ENCODE data around the gene NEDD1.

Gene NEDD1

DNA sequence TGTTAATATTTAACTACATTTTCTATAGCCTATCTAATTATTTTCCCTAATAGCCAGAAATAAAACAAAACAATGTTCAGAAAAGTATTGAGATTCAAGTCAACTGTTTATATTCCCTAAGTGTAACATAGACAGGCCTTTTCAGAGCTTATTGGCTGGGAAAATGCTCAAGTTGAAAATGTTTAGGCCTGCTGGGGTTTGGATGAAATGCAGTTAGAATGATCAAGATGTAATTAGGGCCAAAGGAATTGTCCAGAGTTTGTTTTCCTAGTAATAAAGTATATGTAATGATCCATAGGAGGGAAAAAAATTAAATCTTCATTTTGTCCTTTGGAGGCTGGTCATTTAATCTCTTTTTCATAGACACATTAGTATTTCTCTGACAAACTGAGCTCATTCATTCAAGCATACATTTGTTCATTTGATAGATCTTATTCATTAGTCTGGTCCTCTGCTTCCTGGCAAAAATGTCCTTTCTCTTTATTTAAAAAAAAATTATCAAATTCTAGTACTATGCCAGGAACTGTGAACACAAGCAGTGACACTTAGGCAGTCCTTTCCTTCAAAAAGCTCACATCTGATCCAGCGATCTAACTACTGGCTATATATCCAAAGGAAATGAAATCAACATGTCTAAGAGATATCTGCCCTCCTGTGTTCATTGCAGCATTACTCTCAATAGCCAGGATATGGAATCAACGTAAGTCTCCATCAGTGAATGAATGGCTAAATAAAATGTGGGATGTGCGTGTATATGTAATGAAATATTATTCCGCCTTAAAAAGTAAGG lies 40.1 kb upstream of the NEDD1 start:
- DNase-seq = no peak

GRCh38 chr12:96870946-96871345 lies 36.1 kb upstream of the NEDD1 start:
- no peak for TF ChIP-seq CTCF (IDR thresholded peaks at IDR 0.05; ENCODE audit: low read depth, low read length)
- H3K4me3 ChIP-seq (ENCODE audit: low read depth, low read length) = no peak overlapping the region
- H3K27me3 ChIP-seq (ENCODE audit: insufficient read depth, low read depth, severe bottlenecking) = peaks cover 3% of the 10 kb centered on the region
- no peaks in the 10 kb centered on the region for H3K9me3 ChIP-seq (ENCODE audit: severe bottlenecking)
- no peak overlapping the region for H3K27ac ChIP-seq
- no peaks in the 10 kb centered on the region for H3K36me3 ChIP-seq
- DNase-seq = no peak

More for the DNA sequence above, 40.1 kb upstream of the NEDD1 start:
- H3K9me3 ChIP-seq (ENCODE audit: severe bottlenecking) = no peaks in the 10 kb centered on the region
- H3K27me3 ChIP-seq (ENCODE audit: insufficient read depth, low read depth, severe bottlenecking) = peaks cover 3% of the 10 kb centered on the region
- no peaks in the 10 kb centered on the region for H3K36me3 ChIP-seq
- H3K27ac ChIP-seq = no peak overlapping the region
- TF ChIP-seq CTCF (IDR thresholded peaks at IDR 0.05; ENCODE audit: low read depth, low read length) = no peak
- no peak overlapping the region for H3K4me3 ChIP-seq (ENCODE audit: low read depth, low read length)

DNA sequence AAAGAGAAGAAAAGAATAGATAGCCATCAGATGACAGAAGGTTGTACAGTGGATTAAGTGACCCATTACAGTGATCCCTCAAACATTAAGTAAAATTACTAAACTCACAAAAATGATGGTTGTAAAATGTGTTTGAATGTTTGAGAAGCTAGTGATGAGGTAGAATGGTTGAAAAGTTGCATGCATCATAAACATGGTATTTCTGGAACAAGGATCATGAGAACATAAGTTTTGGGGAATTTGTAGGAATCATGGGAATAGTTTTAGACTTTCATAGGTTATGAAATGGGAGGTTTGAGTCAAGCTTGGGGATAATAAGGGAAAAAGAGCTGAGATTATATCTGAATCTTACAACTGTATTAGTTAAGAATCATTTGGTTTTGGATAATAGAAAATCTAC lies 34.1 kb upstream of the NEDD1 start:
- TF ChIP-seq CTCF (IDR thresholded peaks at IDR 0.05; ENCODE audit: low read depth, low read length) = no peak
- H3K27me3 ChIP-seq (ENCODE audit: insufficient read depth, low read depth, severe bottlenecking) = peaks cover 3% of the 10 kb centered on the region
- H3K4me3 ChIP-seq (ENCODE audit: low read depth, low read length) = no peak overlapping the region
- no peaks in the 10 kb centered on the region for H3K9me3 ChIP-seq (ENCODE audit: severe bottlenecking)
- no peak overlapping the region for H3K27ac ChIP-seq
- no peak for DNase-seq
- no peaks in the 10 kb centered on the region for H3K36me3 ChIP-seq

DNA sequence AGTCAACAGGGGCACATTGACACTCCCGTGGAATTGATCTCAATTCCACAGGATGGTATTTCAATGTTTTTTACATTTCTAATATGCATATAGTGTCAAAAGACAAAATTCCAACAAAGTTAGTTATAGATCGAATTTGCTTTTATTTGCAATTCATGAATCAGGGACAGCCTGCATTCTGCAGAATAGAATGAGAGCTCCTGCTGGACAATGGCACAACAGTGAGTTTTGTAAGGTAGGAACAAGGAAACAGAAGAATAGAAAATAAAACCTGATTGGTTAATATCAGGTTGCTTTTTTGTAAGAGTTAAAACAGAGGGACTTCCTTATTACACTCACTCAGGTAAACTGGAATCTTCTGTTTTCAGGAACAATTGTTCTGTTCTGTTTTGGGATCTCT lies 32.8 kb upstream of the NEDD1 start:
- no peaks in the 10 kb centered on the region for H3K36me3 ChIP-seq
- no peak for DNase-seq
- no peaks in the 10 kb centered on the region for H3K9me3 ChIP-seq (ENCODE audit: severe bottlenecking)

GRCh38 chr12:96876966-96877365 lies 30.1 kb upstream of the NEDD1 start:
- no peak overlapping the region for H3K4me3 ChIP-seq (ENCODE audit: low read depth, low read length)
- H3K27me3 ChIP-seq (ENCODE audit: insufficient read depth, low read depth, severe bottlenecking) = peaks cover 10% of the 10 kb centered on the region
- no peak for TF ChIP-seq CTCF (IDR thresholded peaks at IDR 0.05; ENCODE audit: low read depth, low read length)
- DNase-seq = no peak
- no peak overlapping the region for H3K27ac ChIP-seq
- H3K9me3 ChIP-seq (ENCODE audit: severe bottlenecking) = no peaks in the 10 kb centered on the region
- no peaks in the 10 kb centered on the region for H3K36me3 ChIP-seq

More for the DNA sequence above, 32.8 kb upstream of the NEDD1 start:
- Histone ChIP-seq H3K27me3 (ENCODE audit: insufficient read depth, low read depth, severe bottlenecking) (peaks cover 7% of the 10 kb centered on the region), H3K4me3 (ENCODE audit: low read depth, low read length) (no peak overlapping the region), H3K27ac (no peak overlapping the region)
- TF ChIP-seq CTCF (IDR thresholded peaks at IDR 0.05; ENCODE audit: low read depth, low read length) = no peak

GRCh38 chr12:96878704-96879103 lies 28.4 kb upstream of the NEDD1 start:
- Histone ChIP-seq H3K36me3 (no peaks in the 10 kb centered on the region), H3K9me3 (ENCODE audit: severe bottlenecking) (no peaks in the 10 kb centered on the region), H3K27ac (no peak overlapping the region)

More at GRCh38 chr12:96878704-96879103, 28.4 kb upstream of the NEDD1 start:
- TF ChIP-seq CTCF (IDR thresholded peaks at IDR 0.05; ENCODE audit: low read depth, low read length) = no peak
- H3K27me3 ChIP-seq (ENCODE audit: insufficient read depth, low read depth, severe bottlenecking) = peaks cover 10% of the 10 kb centered on the region
- H3K4me3 ChIP-seq (ENCODE audit: low read depth, low read length) = no peak overlapping the region
- DNase-seq = no peak

Data from WERI-Rb-1 (cell line).